ENCODE measurements around the gene LTC4S. TPM values are rescaled to one million over a fixed set of nuclear protein-coding genes. Genes with fewer than 3 reads are reported as not detected.

LTC4S gene
- total RNA-seq, 1 donor: 1.4 TPM

GRCh38 chr5:179774442-179774841 lies 19.3 kb upstream of the LTC4S start:
- Histone ChIP-seq H3K27me3 (ENCODE audit: insufficient read depth, low read length) (no peaks in the 10 kb centered on the region), H3K4me2 (ENCODE audit: insufficient read depth, low read length) (no peak overlapping the region), H4K20me1 (ENCODE audit: insufficient read depth, low read length) (peaks cover 6% of the 10 kb centered on the region), H3K79me2 (ENCODE audit: insufficient read depth, low read length) (peaks cover 15% of the 10 kb centered on the region), H2AFZ (ENCODE audit: low read length) (no peak overlapping the region), H3K4me1 (ENCODE audit: insufficient read depth, low read length) (no peaks in the 10 kb centered on the region), H3K4me3 (ENCODE audit: insufficient read depth, low read length) (no peak overlapping the region), H3K36me3 (ENCODE audit: insufficient read depth, low read length) (peaks cover 73% of the 10 kb centered on the region), H3K27ac (ENCODE audit: low read depth, low read length) (no peak overlapping the region), H3K9me3 (ENCODE audit: low read depth, low read length) (no peaks in the 10 kb centered on the region)
- DNase-seq (ENCODE audit: insufficient read length, low spot score, missing footprints): peak; percentile 62
- no peak for TF ChIP-seq CTCF (IDR thresholded peaks at IDR 0.05; ENCODE audit: extremely low read depth, low read depth, low read length)

GRCh38 chr5:179776411-179776938 lies 17.3 kb upstream of the LTC4S start:
- H2AFZ ChIP-seq (ENCODE audit: low read length): no peak overlapping the region
- peaks cover 56% of the 10 kb centered on the region for H3K36me3 ChIP-seq (ENCODE audit: insufficient read depth, low read length)
- TF ChIP-seq CTCF (IDR thresholded peaks at IDR 0.05; ENCODE audit: extremely low read depth, low read depth, low read length): no peak
- peak; percentile 42 for DNase-seq (ENCODE audit: insufficient read length, low spot score, missing footprints)
- no peaks in the 10 kb centered on the region for H3K27me3 ChIP-seq (ENCODE audit: insufficient read depth, low read length)
- no peaks in the 10 kb centered on the region for H3K4me1 ChIP-seq (ENCODE audit: insufficient read depth, low read length)
- no peaks in the 10 kb centered on the region for H3K9me3 ChIP-seq (ENCODE audit: low read depth, low read length)
- peaks cover 6% of the 10 kb centered on the region for H4K20me1 ChIP-seq (ENCODE audit: insufficient read depth, low read length)
- H3K4me3 ChIP-seq (ENCODE audit: insufficient read depth, low read length): no peak overlapping the region
- no peak overlapping the region for H3K4me2 ChIP-seq (ENCODE audit: insufficient read depth, low read length)
- H3K27ac ChIP-seq (ENCODE audit: low read depth, low read length): no peak overlapping the region
- no peaks in the 10 kb centered on the region for H3K79me2 ChIP-seq (ENCODE audit: insufficient read depth, low read length)

GRCh38 chr5:179777456-179777855 lies 16.3 kb upstream of the LTC4S start:
- Histone ChIP-seq H3K4me3 (ENCODE audit: insufficient read depth, low read length) (no peak overlapping the region), H3K4me1 (ENCODE audit: insufficient read depth, low read length) (no peaks in the 10 kb centered on the region), H3K27ac (ENCODE audit: low read depth, low read length) (no peak overlapping the region), H3K4me2 (ENCODE audit: insufficient read depth, low read length) (no peak overlapping the region), H3K27me3 (ENCODE audit: insufficient read depth, low read length) (no peaks in the 10 kb centered on the region), H4K20me1 (ENCODE audit: insufficient read depth, low read length) (peaks cover 6% of the 10 kb centered on the region), H3K79me2 (ENCODE audit: insufficient read depth, low read length) (no peaks in the 10 kb centered on the region), H3K36me3 (ENCODE audit: insufficient read depth, low read length) (peaks cover 48% of the 10 kb centered on the region), H3K9me3 (ENCODE audit: low read depth, low read length) (no peaks in the 10 kb centered on the region), H2AFZ (ENCODE audit: low read length) (no peak overlapping the region)
- TF ChIP-seq CTCF (IDR thresholded peaks at IDR 0.05; ENCODE audit: extremely low read depth, low read depth, low read length): no peak
- no peak for DNase-seq (ENCODE audit: insufficient read length, low spot score, missing footprints)

- no peak overlapping the region for H3K4me3 ChIP-seq (ENCODE audit: insufficient read depth, low read length)
- DNase-seq (ENCODE audit: insufficient read length, low spot score, missing footprints): peak; percentile 68
- peaks cover 6% of the 10 kb centered on the region for H4K20me1 ChIP-seq (ENCODE audit: insufficient read depth, low read length)
- H3K27me3 ChIP-seq (ENCODE audit: insufficient read depth, low read length): no peaks in the 10 kb centered on the region
- H3K36me3 ChIP-seq (ENCODE audit: insufficient read depth, low read length): peaks cover 48% of the 10 kb centered on the region
- H3K4me1 ChIP-seq (ENCODE audit: insufficient read depth, low read length): no peaks in the 10 kb centered on the region
- no peak for TF ChIP-seq CTCF (IDR thresholded peaks at IDR 0.05; ENCODE audit: extremely low read depth, low read depth, low read length)
- H3K27ac ChIP-seq (ENCODE audit: low read depth, low read length): no peak overlapping the region
- no peaks in the 10 kb centered on the region for H3K9me3 ChIP-seq (ENCODE audit: low read depth, low read length)
- H3K4me2 ChIP-seq (ENCODE audit: insufficient read depth, low read length): no peak overlapping the region
- H3K79me2 ChIP-seq (ENCODE audit: insufficient read depth, low read length): no peaks in the 10 kb centered on the region
- H2AFZ ChIP-seq (ENCODE audit: low read length): no peak overlapping the region
Observed at GRCh38 chr5:179777909-179778308, 15.9 kb upstream of the LTC4S start.
